ENCODE data around the gene IFI30.
A peak's percentile ranks its signal among the peaks of the same experiment; 100 is the strongest.

The IFI30 gene

DNA sequence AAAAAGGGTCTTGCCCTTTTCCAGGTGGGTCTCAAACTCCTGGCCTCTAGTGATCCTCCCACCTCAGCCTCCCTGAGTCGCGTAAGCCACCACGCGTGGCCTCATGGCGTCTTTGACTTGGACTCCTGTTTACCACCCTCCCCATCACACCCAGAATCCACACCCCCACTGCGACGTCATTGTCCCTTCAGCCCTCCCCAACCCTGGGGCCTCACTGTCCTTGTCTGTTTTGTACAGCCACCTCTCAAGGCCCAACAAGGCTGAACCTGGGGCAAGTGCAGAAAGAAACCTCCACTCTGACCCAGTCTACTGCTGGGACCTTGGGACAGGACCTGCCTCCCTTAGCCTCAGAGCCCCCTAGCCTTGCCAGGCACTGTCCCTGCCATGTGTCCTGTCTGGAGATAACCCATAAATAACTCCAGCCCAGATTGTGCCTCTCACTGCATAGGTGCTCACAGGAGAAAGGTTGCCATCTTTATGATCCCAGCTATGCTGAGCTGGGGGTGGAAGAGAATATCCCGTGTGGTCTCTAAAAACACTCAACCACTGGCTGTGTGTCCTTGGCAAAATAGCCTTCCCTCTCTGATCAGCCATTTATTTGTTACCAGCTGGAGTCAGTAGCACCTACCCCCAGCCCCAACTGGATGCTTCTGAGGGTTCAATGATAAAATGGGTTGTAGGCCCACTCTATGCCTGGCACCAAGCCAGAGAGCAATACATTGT lies 1.8 kb upstream of the IFI30 start:
- peak; percentile 55 for DNase-seq (ENCODE audit: low spot score)

DNA sequence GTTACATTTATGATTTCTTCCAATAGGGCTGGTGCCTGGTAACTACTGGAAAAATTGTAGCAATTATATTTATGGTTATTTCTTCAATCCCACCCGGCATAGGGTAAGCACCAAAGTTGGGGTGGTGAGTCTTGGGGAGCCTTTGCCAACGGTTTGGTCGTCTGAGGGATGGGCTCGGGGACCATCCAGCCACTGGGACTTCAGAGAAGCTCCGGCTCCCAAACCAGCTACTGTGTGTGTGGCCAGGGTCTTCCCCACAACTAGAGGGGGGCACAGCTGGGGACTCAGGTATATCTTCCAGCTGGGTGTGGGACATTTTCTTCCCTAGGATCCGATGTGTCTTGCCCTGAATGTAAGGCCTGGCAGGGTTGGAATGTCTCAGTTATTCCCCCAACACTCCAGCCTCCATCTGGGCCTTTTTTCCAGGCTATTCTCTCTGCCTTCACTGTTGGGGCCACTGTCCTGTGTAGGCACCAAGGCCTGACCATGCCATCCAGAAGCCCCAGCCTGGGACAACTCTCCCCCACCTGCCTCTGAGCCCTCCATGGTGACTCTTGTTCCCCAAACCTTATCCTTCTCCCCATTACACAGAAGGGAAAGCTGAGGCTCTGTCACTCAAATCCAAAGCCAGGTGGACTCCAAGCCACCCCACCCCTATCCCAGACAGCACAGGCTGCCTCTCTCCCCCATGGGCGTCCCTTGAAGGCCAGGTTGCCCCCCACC lies 1.1 kb upstream of the IFI30 start:
- DNase-seq (ENCODE audit: low spot score), result peak; percentile 25

DNA sequence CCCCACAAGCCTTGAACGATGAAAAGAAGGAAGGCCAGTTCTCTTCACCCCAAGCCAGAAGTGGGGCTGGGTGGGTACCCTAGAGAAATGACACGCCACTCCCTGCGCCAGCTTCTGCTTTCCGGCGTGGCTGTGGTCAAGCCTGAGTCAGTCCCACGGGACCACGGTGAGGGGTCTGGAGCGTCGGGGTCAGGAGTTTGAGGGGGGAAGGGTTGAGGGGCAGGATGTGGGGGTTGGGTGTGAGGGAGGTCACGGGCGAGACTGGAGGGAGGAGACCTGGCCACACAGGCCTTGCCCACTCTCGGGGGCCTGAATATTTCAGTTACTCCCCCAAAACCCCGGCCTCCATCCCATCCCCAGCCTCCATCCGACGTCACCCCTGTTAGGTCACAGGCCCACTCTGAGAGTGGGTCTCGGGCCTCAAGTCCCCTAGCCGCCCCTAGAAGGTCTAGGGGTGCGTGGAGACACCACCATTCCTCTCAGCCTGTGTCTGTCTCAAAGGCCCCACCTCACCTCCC lies 500 bp upstream of the IFI30 start:
- peak; percentile 64 for DNase-seq (ENCODE audit: low spot score)

DNA sequence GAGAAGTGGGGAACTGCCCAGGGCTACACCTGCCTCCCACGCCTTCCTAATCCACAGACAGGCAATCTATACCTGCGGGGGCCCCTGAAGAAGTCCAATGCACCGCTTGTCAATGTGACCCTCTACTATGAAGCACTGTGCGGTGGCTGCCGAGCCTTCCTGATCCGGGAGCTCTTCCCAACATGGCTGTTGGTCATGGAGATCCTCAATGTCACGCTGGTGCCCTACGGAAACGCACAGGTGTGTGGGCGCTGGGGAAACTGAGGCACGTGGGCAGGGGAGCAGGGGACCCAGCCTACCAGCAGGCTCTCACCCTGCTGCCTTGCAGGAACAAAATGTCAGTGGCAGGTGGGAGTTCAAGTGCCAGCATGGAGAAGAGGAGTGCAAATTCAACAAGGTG lies 1.4 kb downstream of the IFI30 start:
- DNase-seq (ENCODE audit: low spot score), result no peak

DNA sequence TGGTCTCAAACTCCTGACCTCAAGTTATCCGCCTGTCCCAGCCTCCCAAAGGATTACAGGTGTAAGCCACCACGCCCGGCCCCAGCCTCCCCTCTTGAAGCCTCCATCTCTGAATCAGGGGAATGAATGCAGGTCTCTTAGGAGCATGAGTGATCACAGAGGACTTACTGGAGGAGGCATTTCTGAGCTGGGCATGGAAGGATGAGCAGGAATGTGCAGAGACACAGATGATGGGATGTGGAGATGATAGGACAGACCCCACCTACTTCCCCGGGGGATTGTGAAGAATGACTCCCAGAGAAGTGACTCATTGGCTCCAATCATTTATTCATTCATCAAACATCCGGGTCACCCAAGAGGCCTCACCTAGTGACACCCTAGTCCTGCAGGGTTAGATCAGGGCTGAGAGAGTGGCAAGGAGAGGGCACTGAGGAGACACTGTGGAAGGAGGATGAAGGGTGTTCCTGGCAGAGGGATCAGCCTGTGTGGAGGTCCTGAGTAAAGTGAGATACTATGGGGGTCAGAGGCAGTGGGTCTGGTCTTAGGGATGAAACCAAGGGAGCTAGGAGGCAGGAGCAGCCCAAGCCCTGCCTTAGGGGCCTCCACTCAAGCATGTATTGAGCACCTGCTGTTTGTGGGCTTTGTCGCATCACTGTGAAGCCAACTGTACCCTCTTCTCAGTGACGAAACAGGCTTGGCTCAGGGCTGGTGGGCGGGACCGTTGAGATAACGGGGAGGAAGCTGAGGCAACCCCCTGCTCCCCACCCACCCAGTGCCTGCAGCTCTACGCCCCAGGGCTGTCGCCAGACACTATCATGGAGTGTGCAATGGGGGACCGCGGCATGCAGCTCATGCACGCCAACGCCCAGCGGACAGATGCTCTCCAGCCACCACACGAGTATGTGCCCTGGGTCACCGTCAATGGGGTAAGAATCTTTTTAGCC lies 3.0 kb downstream of the IFI30 start:
- no peak for DNase-seq (ENCODE audit: low spot score)

DNA sequence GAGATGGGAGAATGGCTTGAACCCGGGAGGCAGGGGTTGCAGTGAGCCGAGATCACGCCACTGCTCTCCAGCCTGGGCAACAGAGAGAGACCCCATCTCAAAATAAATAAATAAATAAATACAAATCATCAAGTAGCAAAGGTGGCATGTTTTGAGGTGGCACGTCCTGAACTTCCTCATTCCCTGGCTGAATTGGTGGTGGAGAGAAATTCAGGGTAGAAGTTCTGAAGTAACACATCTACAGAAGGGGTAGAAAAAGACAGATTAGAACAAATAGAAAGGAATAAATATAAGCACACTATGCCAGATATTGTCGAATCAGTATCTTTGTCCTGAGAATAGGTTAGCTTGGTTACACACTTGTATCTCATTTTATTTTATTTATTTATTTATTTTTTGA lies 6.3 kb downstream of the IFI30 start:
- no peak for DNase-seq (ENCODE audit: low spot score)

DNA sequence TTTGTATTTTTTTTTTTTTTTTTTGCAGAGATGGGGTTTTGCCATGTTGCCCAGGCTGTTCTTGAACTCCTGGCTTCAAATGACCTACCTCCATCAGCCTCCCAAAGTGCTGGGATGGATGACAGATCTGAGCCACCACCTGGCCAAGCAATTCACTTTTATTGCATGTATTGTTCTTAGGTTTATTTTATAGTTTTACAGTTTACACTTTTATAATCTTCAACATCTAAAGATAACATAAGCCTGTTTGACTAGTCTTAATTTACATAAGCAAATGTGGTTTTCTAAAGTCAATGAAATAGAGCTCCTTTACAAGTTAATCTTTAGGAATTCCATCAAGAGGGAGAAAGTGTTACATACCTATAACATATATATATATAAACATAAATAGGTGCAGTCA lies 9.9 kb downstream of the IFI30 start:
- no peak for DNase-seq (ENCODE audit: low spot score)

DNA sequence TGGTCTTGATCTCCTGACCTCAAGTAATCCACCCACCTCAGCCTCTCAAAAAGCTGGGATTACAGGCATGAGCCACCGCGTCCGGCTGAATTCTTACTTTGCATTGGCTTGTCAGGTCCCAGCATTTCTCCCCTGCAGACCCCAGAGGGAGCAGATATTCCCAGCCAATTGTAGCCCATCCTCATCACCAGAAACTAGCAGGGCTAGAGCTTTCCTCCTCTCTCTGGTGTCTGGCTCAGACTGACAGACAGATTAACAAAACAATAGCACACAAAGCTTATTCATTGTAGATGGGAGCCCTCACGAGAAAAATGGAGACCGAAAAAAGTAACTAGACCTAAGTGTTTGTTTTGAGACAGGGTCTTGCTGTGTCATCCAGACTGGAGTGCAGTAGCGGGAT lies 11.9 kb downstream of the IFI30 start:
- no peak for DNase-seq (ENCODE audit: low spot score)

DNA sequence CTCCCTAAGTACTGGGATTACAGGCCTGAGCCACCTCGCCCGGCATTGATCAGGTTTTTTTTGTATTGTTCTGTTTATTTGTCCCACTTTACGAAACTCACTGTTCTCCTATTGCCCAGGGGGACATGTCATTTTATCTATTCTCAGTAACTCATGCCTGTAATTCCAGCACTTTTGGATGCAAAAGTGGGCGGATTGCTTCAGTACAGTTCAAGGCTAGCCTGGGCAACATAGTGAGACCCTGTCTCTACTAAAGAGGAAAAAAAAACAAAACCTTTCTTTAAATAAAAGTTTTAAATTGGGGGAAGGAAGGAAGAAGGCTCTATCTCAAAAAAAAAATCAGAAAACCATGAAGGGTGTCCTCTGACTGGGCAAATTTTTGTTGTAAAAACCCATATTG lies 16.7 kb downstream of the IFI30 start:
- DNase-seq (ENCODE audit: low spot score), result no peak

DNA sequence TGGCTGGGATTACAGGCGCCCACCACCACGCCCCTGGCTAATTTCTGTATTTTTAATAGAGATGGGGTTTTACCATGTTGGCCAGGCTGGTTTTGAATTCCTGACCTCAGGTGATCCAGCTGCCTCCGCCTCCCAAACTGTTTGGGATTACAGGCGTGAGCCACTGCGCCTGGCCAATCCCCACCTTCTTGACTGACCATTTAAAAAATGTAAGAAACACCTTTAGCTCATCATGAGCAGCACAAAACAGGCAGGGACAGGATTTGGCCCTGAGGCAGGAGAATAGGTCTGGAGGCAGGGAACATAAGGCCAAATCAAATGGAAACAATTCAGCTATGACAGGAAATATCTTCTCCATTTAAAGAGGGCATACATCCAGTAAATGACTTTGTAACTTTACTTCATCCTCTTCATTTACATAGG lies 18.0 kb downstream of the IFI30 start:
- no peak for DNase-seq (ENCODE audit: low spot score)

DNA sequence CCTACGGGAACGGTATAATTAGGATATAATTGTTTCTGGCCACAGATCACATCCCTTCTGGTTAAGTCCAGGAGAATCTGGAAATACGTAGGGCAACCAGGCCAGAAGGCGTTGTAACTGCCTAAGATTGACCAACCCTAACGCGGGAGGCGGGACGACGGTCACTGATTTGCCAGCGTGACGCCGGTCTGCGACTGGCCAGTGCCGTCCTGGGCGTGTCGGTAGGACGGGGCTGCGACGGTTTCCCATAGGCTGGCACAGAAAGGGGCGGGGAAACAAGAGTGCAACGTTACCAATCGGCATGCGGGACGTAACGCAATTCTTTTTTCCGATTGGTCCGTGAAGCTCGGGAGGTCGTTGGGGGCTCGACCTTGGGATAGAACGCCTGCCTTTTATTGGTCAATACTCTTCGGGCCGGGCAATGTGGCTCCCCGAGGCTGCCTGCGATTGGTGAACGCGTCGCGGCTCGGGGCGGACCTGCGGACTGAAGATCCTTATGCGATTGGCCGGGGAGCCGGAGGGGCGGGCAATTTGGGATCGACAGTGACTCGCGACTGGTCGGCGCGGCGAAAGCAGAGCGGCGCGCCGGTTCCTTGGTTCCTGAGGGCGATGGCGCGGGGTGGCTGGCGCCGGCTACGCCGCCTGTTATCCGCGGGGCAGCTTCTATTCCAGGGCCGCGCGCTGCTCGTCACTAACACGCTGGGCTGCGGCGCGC lies 19.2 kb downstream of the IFI30 start, which contains the start of gene MPV17L2:
TSS of gene MPV17L2 (plus strand) at position 546 of the 715 bp plus-strand sequence. CDS start at position 610, 64 bp downstream.
- peak; percentile 94 for DNase-seq (ENCODE audit: low spot score)

DNA sequence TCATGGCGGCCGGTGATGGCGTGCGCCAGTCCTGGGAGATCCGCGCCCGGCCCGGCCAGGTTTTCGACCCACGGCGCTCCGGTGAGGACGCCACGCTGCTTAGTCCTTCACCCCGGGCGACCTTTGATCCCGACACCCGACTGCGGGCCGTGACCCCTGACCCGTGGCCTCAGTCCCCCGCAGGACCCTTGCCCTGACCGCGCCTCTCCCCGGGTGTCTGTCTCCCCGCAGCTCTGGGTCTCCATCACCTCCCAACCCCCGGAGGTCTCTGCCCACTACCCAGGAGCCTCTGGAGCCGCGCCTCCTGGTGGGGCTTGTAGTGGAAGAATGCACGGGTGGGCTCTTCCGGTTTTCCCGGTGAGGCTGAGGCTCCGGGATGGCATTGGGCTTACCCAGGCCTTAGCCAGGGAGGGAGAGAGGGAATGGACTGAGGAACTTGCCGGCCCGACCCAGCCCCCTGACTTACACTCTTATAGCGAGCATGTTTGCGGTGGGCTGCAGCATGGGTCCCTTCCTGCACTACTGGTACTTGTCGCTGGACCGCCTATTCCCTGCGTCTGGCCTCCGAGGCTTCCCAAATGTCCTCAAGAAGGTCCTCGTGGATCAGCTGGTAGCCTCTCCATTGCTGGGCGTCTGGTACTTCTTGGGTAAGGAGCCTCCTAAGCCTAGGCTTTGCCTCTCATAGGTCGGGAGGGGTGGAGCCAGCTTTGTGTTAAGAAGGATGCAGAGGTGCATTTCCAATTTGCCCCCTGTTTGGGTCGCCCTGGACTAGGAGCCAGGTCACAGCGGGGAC lies 20.0 kb downstream of the IFI30 start:
- no peak for DNase-seq (ENCODE audit: low spot score)

DNA sequence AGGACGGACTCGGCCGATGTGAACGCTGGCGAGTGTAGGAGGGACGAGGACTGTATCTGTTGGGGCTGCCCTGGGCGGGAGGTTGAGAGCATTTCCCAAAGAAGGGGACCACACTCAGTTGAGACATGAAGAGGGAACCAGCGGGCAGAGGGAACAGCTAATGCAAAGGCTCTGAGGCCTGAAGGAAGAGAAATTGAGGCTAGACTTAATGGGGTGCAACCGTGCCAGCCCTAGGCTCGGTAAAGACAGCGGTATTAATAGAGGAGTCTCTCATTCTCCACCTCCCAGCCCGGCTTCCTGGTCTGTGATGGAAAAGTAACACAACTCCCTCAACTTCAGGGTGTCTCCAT lies 20.5 kb downstream of the IFI30 start:
- no peak for DNase-seq (ENCODE audit: low spot score)

DNA sequence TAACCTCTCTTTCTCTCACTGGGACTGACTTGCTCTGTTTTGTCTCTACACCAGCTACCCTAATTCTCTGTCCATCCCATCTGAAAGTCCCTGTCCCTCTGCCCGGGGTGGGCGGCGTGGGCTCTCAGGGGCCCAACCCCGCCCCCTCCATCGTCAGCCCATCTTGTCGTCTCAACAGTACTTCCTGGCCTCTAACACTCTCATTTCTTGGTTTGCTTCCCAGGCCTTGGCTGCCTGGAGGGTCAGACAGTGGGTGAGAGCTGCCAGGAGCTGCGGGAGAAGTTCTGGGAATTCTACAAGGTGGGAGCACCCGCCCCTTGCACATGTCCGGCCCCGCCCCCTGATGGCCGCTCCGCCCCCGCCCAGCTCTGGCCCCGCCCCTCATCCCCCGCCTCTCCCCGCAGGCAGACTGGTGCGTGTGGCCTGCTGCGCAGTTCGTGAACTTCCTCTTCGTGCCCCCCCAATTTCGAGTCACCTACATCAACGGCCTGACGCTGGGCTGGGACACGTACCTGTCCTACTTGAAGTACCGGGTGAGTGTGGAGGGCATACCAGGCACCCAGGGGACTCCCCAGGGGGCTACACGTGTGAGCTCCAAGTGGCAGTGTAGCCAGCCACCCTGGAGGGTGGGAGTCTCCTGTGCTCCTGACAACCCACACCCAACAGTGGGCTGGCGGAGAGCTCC lies 21.1 kb downstream of the IFI30 start:
- DNase-seq (ENCODE audit: low spot score), result peak; percentile 63

DNA sequence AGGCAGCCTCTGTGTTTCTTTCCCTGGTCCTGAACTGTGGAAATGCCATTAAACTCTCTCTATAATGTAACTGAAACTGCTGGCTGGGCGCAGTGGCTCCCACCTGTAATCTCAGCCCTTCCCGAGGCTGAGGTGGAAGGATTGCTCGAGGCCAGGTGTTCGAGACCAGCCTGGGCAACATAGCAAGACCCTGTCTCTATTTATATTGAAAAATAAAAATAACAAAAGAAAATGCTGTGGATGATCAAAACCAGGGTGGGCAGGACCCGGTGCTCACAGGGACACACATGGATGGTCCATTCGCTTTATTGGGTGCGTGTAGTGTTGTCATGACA lies 22.9 kb downstream of the IFI30 start:
- no peak for DNase-seq (ENCODE audit: low spot score)

DNA sequence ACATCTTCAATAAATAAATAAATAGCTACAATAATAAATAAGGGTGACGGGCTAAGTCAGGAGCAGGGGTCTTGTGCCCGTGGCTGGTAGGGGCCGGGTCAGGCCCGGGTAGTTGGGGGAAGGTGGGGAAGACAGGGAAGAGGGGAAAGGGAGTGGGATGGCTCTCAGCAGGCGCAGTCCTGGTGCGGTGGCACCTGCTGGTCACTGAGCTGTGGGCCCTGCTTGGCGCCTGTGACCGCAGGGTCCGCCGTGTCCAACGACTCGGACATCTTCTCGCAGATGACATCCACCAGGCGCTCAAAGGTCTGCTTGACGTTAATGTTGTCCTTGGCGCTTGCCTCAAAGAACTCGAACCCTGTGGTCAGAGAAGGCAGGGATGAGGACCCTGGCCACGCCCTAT lies 23.7 kb downstream of the IFI30 start:
- no peak for DNase-seq (ENCODE audit: low spot score)

DNA sequence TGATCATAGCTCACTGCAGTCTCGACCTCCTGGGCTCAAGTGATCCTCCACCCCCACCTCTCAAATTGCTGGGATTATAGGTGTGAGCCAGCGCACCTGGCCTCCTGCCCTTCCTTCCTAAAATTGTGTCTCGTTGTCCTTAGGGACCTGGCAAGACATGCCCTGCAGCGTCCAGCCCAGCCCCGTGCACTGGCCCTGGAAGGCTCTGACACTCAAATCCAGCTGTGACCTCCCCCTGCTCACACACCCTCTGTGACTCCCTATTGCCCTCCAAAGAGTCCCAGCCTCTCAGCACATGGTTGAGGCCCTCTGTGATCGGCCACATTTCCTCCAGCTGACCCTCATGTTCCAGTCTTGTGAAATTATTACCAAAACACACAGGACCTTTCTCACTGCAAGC lies 24.3 kb downstream of the IFI30 start:
- DNase-seq (ENCODE audit: low spot score), result no peak

DNA sequence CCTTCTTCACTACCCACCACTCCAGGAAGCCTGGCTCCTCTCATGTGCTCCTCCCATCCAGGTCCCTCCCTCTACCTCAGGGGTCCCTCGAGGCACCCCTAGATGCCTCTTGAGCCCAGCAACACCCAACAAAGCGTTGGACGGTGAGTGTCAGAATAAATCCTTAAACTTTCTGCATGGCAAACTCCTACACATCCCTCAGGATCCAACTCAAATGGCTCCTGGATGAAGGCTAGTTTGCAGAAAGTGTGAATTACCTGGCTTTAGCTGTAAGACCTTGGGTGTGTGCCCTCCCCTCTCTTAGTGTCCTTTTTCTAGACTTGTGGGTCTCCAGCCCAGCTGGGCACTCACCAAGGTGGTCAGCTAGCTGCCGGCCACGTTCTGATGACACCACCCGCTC lies 24.8 kb downstream of the IFI30 start:
- DNase-seq (ENCODE audit: low spot score), result no peak

DNA sequence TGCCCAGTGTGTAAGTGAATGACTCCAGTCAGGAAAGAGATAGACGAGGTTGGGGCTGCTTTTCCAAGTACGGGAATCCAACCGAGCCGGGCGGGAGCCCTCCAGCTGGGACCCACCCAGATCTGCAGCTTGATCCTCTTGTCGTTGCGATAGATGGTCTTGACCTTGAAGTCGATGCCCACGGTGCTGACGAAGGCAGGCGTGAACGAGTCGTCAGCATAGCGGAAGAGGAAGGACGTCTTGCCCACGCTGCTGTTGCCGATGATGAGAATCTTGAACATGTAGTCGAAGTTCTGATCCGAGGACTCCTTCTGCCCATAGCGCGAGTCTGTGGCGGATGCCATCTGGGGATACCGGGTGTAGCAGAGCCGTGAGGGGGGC lies 28.8 kb downstream of the IFI30 start:
- DNase-seq (ENCODE audit: low spot score), result no peak

DNA sequence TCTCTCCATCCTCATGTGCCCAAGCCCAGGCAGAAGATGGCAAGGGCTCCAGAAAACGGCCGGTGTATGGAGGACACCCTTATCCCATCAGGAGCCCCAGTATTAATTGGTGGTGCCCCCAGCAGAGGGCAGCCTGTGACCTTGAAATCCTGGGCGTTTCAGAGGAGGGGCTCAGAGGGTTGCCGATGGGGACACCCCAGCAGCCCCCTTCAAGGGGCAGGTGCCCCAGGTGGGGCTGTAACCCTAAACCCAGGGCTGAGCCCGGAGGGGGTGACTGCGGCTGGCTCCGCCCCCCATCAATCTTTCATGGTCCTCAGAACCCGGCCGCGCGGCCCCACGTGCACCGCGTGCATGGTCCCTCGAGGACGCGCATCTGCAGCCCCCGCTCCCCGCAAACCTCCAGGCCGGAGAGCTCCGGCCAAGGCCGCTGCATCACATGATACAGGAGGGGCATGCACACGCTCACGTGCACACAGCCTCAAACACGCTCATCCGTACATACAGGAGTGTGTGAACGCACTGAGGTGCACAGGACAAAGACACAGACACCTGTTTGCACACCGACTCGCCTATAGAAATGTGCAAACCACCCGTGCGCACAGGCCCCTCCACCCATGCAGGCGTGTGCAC lies 29.3 kb downstream of the IFI30 start:
- peak; percentile 19 for DNase-seq (ENCODE audit: low spot score)
